Bronchial epithelial cell (primary cell): Measurements from ENCODE around the gene DNAH7. TPM values are rescaled to one million over a fixed set of nuclear protein-coding genes. Genes with fewer than 3 reads are reported as not detected.

Experiments
- DNase-seq: peaks from one replicate; pipeline ENCODE4 v3.0.0-alpha.2; 2010; ENCODE audit warnings: low read depth
- FAIRE-seq: peaks from 2 replicates; lab custom pipeline; 2011; peaks lifted over from hg19 to GRCh38; lab: Jason Lieb, UNC
- H3K27me3 ChIP-seq: 2 replicates; pipeline ENCODE4 v1.5.1; 2011; ENCODE audit warnings: low read length; ENCODE audit not compliant: control insufficient read depth, insufficient read depth
- H3K36me3 ChIP-seq: 2 replicates; pipeline ENCODE4 v1.5.1; 2011; ENCODE audit warnings: low read length; ENCODE audit not compliant: control insufficient read depth, insufficient read depth
- H3K4me3 ChIP-seq: 2 replicates; pipeline ENCODE4 v1.5.1; 2011; ENCODE audit warnings: mild to moderate bottlenecking, low read depth, low read length, control low read depth
- total RNA-seq: library from RNA; depleted of rRNA; stranded (reverse); fragments of >200 nt; gene quantifications from 2 replicates; pipeline ENCODE4 v1.2.1, GENCODE V29; 2014
- TF ChIP-seq, protein P1 (sequence below): IDR thresholded peaks from 2 replicates; pipeline ENCODE4 v1.5.1; 2011; ENCODE audit warnings: mild to moderate bottlenecking, moderate library complexity, low read length, control low read depth, inconsistent platforms; ENCODE audit not compliant: insufficient read depth, severe bottlenecking

Gene DNAH7
- total RNA-seq, 1 donor from 2014 or later = 0.26 TPM

DNA sequence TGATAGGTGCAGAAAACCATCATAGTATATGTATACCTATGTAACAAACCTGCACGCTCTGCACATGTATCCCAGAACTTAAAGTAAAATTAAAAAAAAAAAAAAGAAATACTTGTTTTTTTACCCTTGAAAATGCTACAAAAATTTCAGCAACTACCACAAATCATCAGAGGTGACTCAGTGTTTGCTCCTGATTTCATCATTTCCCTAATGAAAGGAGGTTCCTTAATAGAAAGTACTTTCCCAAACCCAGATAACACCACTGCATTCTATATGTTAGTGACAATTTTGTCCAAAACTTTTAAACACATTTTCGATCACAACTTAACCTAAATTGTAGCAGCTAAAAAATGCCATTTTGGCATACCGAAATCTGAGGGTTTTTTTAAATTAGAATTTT lies 248.3 kb downstream of the DNAH7 start:
- no peak for FAIRE-seq
- no peaks in the 10 kb centered on the region for H3K27me3 ChIP-seq
- DNase-seq = peak; percentile 70
- H3K4me3 ChIP-seq = no peak overlapping the region
- TF ChIP-seq, protein P1, sequence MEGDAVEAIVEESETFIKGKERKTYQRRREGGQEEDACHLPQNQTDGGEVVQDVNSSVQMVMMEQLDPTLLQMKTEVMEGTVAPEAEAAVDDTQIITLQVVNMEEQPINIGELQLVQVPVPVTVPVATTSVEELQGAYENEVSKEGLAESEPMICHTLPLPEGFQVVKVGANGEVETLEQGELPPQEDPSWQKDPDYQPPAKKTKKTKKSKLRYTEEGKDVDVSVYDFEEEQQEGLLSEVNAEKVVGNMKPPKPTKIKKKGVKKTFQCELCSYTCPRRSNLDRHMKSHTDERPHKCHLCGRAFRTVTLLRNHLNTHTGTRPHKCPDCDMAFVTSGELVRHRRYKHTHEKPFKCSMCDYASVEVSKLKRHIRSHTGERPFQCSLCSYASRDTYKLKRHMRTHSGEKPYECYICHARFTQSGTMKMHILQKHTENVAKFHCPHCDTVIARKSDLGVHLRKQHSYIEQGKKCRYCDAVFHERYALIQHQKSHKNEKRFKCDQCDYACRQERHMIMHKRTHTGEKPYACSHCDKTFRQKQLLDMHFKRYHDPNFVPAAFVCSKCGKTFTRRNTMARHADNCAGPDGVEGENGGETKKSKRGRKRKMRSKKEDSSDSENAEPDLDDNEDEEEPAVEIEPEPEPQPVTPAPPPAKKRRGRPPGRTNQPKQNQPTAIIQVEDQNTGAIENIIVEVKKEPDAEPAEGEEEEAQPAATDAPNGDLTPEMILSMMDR = no peak
- H3K36me3 ChIP-seq = no peaks in the 10 kb centered on the region

- Histone ChIP-seq H3K36me3 (no peaks in the 10 kb centered on the region), H3K4me3 (no peak overlapping the region), H3K27me3 (no peaks in the 10 kb centered on the region)
- TF ChIP-seq, protein P1 = no peak
- DNase-seq (no peak), FAIRE-seq (no peak)
Observed at GRCh38 chr2:195819276-195819675, 249.4 kb downstream of the DNAH7 start.

GRCh38 chr2:195818526-195818925 lies 250.1 kb downstream of the DNAH7 start:
- FAIRE-seq = no peak
- Histone ChIP-seq H3K27me3 (no peaks in the 10 kb centered on the region), H3K36me3 (no peaks in the 10 kb centered on the region), H3K4me3 (no peak overlapping the region)
- DNase-seq = no peak
- TF ChIP-seq, protein P1 = no peak

GRCh38 chr2:195818106-195818505 lies 250.5 kb downstream of the DNAH7 start:
- no peak for DNase-seq
- no peak for FAIRE-seq
- Histone ChIP-seq H3K4me3 (no peak overlapping the region), H3K36me3 (no peaks in the 10 kb centered on the region), H3K27me3 (no peaks in the 10 kb centered on the region)
- TF ChIP-seq, protein P1 = no peak

GRCh38 chr2:195815083-195815482 lies 253.6 kb downstream of the DNAH7 start:
- TF ChIP-seq, protein P1 = no peak
- no peaks in the 10 kb centered on the region for H3K36me3 ChIP-seq
- FAIRE-seq = no peak
- no peak for DNase-seq
- H3K27me3 ChIP-seq = no peaks in the 10 kb centered on the region
- no peak overlapping the region for H3K4me3 ChIP-seq

- no peak for FAIRE-seq
Observed at GRCh38 chr2:195813421-195813820, 255.2 kb downstream of the DNAH7 start.

More at GRCh38 chr2:195813421-195813820, 255.2 kb downstream of the DNAH7 start:
- no peak for DNase-seq
- no peaks in the 10 kb centered on the region for H3K27me3 ChIP-seq
- H3K4me3 ChIP-seq = no peak overlapping the region
- TF ChIP-seq, protein P1 = no peak
- no peaks in the 10 kb centered on the region for H3K36me3 ChIP-seq
